IPS-18c (cell line): ENCODE measurements around the gene DDX47.
"Not testable (repeated sequence)": the region's sequence is repeated elsewhere in the genome, so short reads cannot be mapped to it uniquely, and the experiment has no call there.

Experiments used
- H3K4me3 ChIP-seq: 2 replicates; pipeline ENCODE4 v1.7.0; 2013; ENCODE audit warnings: low read depth, mild to moderate bottlenecking, low read length, moderate library complexity; ENCODE audit not compliant: insufficient read depth
- H3K9me3 ChIP-seq: one replicate; pipeline ENCODE4 v1.6.1; 2013; ENCODE audit warnings: mild to moderate bottlenecking, low read length, moderate library complexity; ENCODE audit not compliant: control insufficient read depth, insufficient read depth

Gene DDX47

GRCh38 chr12:12839873-12840579 is 26.9 kb downstream of the DDX47 start:
- H3K9me3 ChIP-seq = no peaks in the 10 kb centered on the region
- no peak overlapping the region for H3K4me3 ChIP-seq

GRCh38 chr12:12840580-12840899 is 27.4 kb downstream of the DDX47 start:
- no peaks in the 10 kb centered on the region for H3K9me3 ChIP-seq
- H3K4me3 ChIP-seq = no peak overlapping the region

DNA sequence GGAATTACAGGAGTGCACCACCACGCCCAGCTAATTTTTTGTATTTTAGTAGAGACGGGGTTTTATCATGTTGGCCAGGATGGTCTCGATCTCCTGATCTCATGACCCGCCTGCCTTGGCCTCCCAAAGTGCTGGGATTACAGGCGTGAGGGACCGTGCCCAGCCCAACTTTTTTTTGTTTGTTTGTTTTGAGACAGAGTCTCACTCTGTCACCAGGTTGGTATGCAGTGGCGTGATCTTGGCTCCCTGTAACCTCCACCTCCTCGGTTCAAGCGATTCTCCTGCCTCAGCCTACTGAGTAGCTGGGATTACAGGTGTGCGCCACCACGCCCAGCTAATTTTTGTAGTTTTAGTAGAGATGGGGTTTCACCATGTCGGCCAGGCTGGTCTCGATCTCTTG is 28.3 kb downstream of the DDX47 start:
- not testable (repeated sequence) for H3K9me3 ChIP-seq, H3K4me3 ChIP-seq

- no peak overlapping the region for H3K4me3 ChIP-seq
- H3K9me3 ChIP-seq = peaks cover 2% of the 10 kb centered on the region
These were observed 32.7 kb downstream of the DDX47 start for GRCh38 chr12:12845794-12846243.

DNA sequence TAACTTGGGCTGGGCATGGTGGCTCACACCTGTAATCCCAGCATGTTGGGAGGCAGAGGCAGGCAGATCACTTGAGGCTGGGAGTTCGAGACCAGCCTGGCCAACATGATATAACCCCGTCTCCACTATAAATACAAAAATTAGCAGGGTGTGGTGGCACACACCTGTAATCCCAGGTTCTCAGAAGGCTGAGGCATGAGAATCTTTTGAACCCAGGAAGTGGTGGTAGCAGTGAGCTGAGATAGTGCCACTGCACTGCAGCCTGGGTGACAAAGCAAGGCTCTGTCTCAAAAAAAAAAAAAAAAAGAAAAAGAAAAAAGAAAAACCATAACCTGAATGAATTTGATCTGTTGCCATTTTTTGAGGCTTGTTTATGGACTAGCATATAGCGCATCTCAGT is 33.6 kb downstream of the DDX47 start:
- H3K4me3 ChIP-seq, H3K9me3 ChIP-seq: not testable (repeated sequence)

DNA sequence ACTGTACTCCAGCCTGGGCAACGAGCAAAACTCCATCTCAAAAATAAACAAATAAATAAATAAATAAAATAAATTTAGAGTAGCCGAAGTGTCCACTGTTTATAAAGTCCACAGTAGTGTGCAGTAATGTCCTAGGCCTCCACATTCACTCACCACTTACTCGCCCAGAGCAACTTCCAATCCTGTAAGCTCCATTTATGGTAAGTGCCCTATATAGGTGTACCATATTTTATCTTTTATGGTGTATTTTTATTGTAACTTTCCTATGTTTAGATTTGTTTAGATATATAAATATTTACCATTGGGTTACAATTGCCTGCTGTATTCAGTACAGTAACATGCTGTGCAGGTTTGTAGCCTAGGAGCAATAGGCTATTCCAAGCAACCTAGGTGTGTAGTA is 40.3 kb downstream of the DDX47 start:
- Histone ChIP-seq H3K9me3 (peaks cover 2% of the 10 kb centered on the region), H3K4me3 (no peak overlapping the region)

GRCh38 chr12:12859690-12860089 is 46.5 kb downstream of the DDX47 start:
- H3K9me3 ChIP-seq = no peaks in the 10 kb centered on the region
- no peak overlapping the region for H3K4me3 ChIP-seq

GRCh38 chr12:12864243-12864642 is 51.1 kb downstream of the DDX47 start:
- H3K9me3 ChIP-seq = no peaks in the 10 kb centered on the region
- no peak overlapping the region for H3K4me3 ChIP-seq

DNA sequence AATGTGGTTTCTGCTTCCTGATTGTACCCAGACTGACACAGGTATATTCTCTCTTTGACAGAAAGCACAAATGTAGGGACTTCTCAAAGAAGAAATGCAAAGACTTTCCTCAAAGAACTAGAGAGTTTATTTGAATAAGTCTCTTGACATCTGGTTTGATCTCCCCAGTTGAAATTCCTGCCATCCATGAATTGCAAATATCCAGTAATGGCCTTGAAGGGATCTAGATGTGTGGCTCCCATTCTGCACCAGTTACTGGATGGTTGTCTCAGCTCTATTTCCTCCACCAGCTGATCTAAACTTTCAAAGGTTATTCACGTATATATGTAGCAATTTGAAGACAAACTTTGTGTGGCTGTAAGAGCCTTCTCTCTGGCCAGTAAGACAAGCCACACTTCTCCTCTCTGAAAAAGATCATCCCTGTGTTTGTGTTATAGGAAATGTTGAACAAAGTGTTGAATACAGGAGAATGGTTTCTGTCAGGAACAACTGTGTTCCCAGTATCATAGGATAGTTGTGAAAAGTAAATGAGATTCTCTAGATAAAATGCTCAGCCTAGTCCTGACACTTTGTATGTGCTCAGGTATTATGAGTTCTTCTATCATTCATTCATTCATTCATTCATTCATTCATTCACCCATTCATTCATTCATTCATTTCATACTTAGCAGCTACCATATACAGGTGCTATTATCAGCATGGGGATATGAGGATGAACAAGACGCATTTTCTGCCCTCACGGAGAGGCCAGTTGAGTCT is 55.5 kb downstream of the DDX47 start:
- Histone ChIP-seq H3K9me3 (no peaks in the 10 kb centered on the region), H3K4me3 (no peak overlapping the region)

DNA sequence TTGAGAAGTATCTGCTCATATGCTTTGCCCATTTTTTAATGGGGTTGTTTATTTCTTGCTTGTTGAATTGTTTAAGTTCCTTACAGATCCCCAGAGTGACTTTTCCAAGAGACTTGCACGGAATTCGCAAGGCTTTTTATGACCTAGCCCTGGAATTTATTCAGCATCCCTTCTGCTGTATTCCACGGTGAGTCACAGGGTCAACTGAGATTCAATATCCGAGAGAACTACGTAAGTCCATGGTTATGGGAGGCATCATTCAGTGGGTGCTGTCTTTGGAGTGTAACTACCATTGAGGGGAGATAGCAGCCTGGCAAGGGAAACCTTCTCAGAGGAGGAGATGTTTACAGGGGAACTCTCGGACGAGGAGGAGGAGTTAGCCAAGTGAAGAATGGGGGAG is 57.3 kb downstream of the DDX47 start:
- no peaks in the 10 kb centered on the region for H3K9me3 ChIP-seq
- no peak overlapping the region for H3K4me3 ChIP-seq

DNA sequence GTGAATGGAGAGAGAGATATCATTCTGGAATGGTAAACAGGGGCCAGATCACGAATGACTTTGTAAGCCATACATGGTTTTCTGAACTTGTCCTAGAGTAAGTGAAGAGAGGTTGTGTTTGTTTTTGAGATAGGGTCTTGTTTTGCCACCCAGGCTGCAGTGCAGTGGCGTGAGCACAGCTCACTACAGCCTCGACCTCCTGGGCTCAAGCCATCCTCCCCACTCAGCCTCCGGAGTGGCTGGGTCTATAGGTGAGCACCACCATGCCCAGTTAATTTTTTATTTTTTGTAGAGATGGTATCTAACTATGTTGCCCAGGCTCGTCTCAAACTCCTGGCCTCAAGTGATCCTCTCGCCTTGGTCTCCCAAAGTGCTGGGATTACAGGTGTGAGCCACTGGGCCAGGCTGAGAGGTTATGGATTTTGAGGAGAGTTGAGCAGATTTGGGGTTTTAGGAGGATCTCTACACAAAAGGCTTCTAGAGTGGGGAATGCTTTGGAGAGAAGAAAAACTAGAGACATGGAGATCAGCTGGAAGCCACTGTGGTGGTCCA is 58.5 kb downstream of the DDX47 start:
- no peaks in the 10 kb centered on the region for H3K9me3 ChIP-seq
- H3K4me3 ChIP-seq = no peak overlapping the region

GRCh38 chr12:12872139-12872933 is 59.2 kb downstream of the DDX47 start:
- no peaks in the 10 kb centered on the region for H3K9me3 ChIP-seq
- H3K4me3 ChIP-seq = no peak overlapping the region

DNA sequence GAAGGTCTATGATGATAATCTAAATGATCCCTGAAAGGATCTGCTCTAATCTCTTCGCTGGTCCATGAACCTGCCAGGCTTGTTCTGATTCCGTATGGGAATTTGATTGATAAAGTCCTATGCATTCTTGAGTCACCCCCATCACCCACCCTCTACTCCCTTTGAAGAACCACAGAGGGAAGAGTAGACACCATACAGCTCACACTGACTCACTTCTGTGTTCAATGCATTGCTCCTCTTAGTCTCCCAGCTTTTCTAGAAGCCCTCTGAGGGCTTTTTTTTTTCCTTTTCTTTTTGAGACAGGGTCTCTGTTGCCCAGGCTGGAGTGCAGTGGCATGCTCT is 59.8 kb downstream of the DDX47 start:
- Histone ChIP-seq H3K9me3 (no peaks in the 10 kb centered on the region), H3K4me3 (no peak overlapping the region)

DNA sequence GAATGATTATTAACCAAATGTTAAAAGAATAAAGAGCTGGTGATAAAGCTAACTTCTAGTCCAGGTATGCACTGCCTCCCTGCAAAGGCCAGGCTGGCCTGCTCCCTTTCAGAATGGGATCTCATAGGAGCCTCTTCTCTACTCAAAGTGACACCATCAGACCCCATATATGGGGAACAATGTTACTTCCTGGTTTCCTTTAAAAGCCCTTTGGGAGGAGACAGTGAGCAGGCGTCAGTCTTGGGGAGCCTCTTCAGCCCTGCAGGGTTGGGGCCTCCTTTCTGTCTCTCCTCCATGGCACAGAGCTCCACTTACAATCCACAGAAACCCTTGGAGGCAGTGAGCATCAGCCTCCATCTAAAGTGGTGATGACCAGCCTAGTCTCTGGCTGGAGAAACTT is 60.9 kb downstream of the DDX47 start:
- no peaks in the 10 kb centered on the region for H3K9me3 ChIP-seq
- H3K4me3 ChIP-seq = no peak overlapping the region

DNA sequence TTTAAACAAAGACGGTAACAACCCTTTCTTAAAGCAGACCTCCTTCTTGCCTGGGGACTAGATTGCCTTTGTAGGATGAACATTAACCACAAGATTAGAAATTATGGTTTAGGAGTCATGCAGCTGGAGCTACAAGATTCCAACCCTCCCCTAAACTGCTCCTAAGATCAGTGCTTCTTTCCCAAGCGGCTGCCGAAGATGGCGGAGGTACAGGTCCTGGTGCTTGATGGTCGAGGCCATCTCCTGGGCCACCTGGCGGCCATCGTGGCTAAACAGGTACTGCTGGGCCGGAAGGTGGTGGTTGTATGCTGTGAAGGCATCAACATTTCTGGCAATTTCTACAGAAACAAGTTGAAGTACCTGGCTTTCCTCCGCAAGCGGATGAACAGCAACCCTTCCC is 62.2 kb downstream of the DDX47 start:
- H3K9me3 ChIP-seq, H3K4me3 ChIP-seq: not testable (repeated sequence)

DNA sequence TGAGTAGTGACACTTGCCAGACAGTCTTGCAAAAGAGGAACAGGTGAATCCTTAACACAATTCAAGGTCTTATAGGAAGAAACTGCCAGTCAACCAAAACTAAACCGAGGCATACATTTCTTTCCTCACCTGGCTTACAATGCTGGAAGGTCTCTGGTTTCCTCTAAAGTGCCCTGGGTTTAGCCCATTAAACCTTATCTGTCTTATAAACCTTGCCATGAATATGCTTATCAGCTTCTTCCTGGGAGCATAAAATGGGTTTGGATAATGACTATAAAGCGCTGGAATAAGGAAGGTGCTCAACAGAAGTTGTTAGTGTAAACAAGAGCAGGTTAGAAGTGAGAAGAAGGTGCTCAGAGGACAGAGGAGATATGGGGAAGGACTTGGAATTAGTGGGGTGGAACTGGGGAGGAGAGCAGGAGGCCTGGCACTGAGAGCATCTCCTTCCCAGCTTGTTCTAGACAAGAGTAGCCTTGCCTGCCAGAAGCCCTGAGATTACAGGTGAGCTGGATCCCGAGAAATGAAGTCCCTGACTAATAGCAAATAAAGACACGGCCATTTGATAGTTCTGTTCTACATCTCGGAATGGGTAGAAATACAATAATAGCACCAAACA is 64.1 kb downstream of the DDX47 start:
- Histone ChIP-seq H3K9me3 (no peaks in the 10 kb centered on the region), H3K4me3 (no peak overlapping the region)

DNA sequence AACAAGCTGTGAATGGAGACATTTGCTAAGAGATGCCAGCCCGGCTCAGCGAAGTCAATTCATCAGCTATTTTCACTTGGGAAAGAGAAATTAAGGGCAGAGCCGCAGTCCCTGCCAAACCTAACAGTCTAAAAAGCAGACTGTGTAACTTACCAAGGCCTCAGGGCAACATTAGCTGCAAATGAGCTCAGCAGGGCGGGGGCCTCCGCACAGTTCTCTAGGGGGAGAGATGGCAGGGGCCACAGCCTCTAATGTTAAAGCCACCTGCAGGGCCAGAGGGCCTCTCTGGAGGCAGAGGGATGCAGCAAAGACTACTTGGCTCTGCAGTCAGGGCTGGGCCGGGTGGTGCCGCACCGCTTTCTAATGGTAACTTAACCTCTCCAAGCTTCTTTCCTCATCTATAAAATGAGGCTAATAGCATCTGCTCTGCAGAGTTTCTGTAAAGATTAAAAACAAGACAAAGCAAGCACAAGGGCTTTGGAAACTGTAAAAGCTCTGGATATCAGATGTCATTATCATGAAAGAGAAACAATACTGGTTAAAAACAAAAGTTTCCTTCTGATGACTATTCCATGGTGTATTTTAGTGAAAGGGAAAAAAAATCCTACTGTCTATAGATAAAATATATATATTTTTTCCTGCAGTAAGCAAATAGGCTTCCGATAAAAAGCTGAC is 64.8 kb downstream of the DDX47 start:
- no peaks in the 10 kb centered on the region for H3K9me3 ChIP-seq
- H3K4me3 ChIP-seq = no peak overlapping the region
